ENCODE measurements around the gene TMEM212.

Gene TMEM212

DNA sequence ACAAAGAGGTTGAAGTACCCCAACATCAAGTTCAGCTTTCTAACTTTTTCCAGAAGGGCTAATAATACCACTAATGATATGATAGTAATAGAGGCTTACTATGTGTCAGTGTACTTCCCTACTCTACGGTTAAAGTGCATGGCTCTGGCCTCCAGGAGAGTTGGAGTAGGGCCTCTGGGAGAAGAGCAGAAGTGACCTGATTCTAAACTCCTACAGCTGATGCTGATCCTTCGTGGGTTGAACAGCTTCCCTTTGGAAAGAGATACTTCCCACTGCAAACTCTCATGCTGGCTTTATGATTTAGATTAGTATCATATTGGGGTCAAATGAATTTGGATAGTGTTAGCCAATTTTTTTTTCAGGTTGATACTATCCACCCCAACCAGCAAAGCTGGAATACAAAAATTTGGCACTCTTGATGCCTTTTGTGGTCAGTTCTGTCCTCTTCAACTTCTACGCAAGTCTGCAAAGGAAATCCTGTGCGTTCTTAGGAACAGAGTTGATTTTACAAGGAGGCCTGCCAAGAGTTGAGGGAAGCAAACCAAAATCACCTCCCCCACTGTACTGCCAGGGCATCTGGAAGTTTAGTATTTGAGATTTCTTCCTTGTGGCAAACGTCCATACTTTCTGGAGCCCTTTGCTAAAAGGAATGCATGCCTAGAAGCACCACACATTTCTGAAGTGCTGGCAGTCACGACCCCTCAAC, 17.8 kb downstream of the TMEM212 start:
- Histone ChIP-seq H3K9ac (ENCODE audit: insufficient read length, low read depth) (no peak overlapping the region), H3K9me3 (ENCODE audit: insufficient read depth, low read length) (peaks cover 14% of the 10 kb centered on the region), H3K27me3 (ENCODE audit: insufficient read depth, insufficient read length) (no peaks in the 10 kb centered on the region), H3K4me3 (ENCODE audit: insufficient read length, low read depth) (no peak overlapping the region), H3K4me1 (ENCODE audit: insufficient read depth, insufficient read length) (no peaks in the 10 kb centered on the region), H3K36me3 (ENCODE audit: insufficient read depth, insufficient read length, low read length) (no peaks in the 10 kb centered on the region)
- DNase-seq (ENCODE audit: low read depth, low spot score), result no peak
- TF ChIP-seq ZNF274 (IDR thresholded peaks at IDR 0.05; ENCODE audit: low read depth, low read length) (no peak), SUZ12 (IDR thresholded peaks at IDR 0.05; ENCODE audit: extremely low read depth, insufficient read depth, insufficient read length) (no peak), YY1 (IDR thresholded peaks at IDR 0.05; ENCODE audit: insufficient read depth, insufficient read length) (no peak)

DNA sequence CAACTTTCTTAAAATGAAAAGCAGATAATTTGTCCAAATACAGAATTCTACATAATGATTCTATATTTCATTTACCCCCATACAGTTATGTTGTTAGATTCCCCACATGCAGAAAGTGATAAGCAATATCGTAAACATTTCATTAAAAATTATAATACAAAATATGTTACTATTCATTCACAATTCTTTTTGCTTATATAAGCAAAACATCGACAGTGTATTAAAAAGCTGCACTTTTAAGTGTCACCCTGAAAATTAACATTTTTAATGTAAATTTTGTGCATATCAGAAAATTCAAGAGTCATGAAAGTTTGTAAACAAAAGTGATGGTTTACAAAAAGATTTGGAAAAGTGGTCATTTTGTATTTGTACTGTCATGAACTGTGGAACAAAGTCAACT, 19.2 kb downstream of the TMEM212 start:
- no peak overlapping the region for H3K4me3 ChIP-seq (ENCODE audit: insufficient read length, low read depth)
- no peaks in the 10 kb centered on the region for H3K9me3 ChIP-seq (ENCODE audit: insufficient read depth, low read length)
- DNase-seq (ENCODE audit: low read depth, low spot score), result no peak
- no peaks in the 10 kb centered on the region for H3K4me1 ChIP-seq (ENCODE audit: insufficient read depth, insufficient read length)
- H3K9ac ChIP-seq (ENCODE audit: insufficient read length, low read depth), result no peak overlapping the region
- H3K27me3 ChIP-seq (ENCODE audit: insufficient read depth, insufficient read length), result no peaks in the 10 kb centered on the region
- TF ChIP-seq SUZ12 (IDR thresholded peaks at IDR 0.05; ENCODE audit: extremely low read depth, insufficient read depth, insufficient read length) (no peak), ZNF274 (IDR thresholded peaks at IDR 0.05; ENCODE audit: low read depth, low read length) (no peak), YY1 (IDR thresholded peaks at IDR 0.05; ENCODE audit: insufficient read depth, insufficient read length) (no peak)
- no peaks in the 10 kb centered on the region for H3K36me3 ChIP-seq (ENCODE audit: insufficient read depth, insufficient read length, low read length)

DNA sequence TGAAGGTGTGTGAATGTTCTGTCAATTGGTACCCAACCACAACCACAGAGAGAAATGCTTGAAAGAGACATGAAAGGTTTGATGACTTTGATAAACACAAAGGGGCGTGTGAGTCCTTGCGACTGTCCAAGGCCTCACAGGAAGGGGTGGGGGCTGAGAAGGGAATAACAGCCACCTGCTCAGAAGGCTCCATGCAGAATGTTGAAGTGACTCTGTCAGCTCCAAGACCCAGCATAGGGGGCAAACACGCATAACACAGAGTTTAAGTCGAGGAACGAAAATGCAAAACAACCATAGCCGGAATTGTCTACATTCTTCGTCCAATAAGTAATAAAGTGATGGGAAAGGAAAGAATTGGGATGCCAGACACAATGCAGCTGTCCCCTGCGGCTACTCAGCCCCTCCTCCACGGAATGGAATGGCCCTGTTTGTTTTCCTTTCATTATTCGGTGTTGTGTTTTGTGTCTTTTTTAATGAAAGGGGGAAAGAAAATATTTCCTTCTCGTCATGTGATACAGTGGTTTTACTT, 19.9 kb downstream of the TMEM212 start:
- no peak for TF ChIP-seq YY1 (IDR thresholded peaks at IDR 0.05; ENCODE audit: insufficient read depth, insufficient read length)
- TF ChIP-seq ZNF274 (IDR thresholded peaks at IDR 0.05; ENCODE audit: low read depth, low read length), result no peak
- TF ChIP-seq SUZ12 (IDR thresholded peaks at IDR 0.05; ENCODE audit: extremely low read depth, insufficient read depth, insufficient read length), result no peak
- H3K9ac ChIP-seq (ENCODE audit: insufficient read length, low read depth), result no peak overlapping the region
- DNase-seq (ENCODE audit: low read depth, low spot score), result no peak
- no peaks in the 10 kb centered on the region for H3K4me1 ChIP-seq (ENCODE audit: insufficient read depth, insufficient read length)
- H3K4me3 ChIP-seq (ENCODE audit: insufficient read length, low read depth), result no peak overlapping the region
- no peaks in the 10 kb centered on the region for H3K27me3 ChIP-seq (ENCODE audit: insufficient read depth, insufficient read length)
- no peaks in the 10 kb centered on the region for H3K9me3 ChIP-seq (ENCODE audit: insufficient read depth, low read length)
- H3K36me3 ChIP-seq (ENCODE audit: insufficient read depth, insufficient read length, low read length), result no peaks in the 10 kb centered on the region

DNA sequence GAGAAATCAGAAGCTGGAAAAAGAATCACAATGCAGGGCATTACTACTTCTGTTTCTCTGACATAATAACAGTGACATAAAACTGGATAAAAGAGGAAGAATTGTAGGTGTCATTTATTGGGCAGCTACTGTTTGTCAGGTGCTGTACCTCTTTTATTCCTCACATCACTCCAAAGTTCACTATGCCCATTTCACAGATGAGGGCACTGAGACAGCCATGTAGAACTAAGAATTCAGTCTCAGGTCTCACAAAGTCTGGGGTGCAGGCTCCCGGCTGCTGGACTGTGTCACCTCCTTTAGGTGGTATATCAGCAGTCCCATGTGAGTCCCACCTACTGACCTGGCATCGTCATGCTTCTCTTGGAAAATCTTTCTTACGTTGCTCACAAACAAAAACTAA, 20.8 kb downstream of the TMEM212 start:
- H3K27me3 ChIP-seq (ENCODE audit: insufficient read depth, insufficient read length), result no peaks in the 10 kb centered on the region
- no peak for TF ChIP-seq SUZ12 (IDR thresholded peaks at IDR 0.05; ENCODE audit: extremely low read depth, insufficient read depth, insufficient read length)
- no peak for TF ChIP-seq ZNF274 (IDR thresholded peaks at IDR 0.05; ENCODE audit: low read depth, low read length)
- no peak for TF ChIP-seq YY1 (IDR thresholded peaks at IDR 0.05; ENCODE audit: insufficient read depth, insufficient read length)
- no peak overlapping the region for H3K4me3 ChIP-seq (ENCODE audit: insufficient read length, low read depth)
- no peak overlapping the region for H3K9ac ChIP-seq (ENCODE audit: insufficient read length, low read depth)
- H3K4me1 ChIP-seq (ENCODE audit: insufficient read depth, insufficient read length), result no peaks in the 10 kb centered on the region
- H3K36me3 ChIP-seq (ENCODE audit: insufficient read depth, insufficient read length, low read length), result no peaks in the 10 kb centered on the region
- no peaks in the 10 kb centered on the region for H3K9me3 ChIP-seq (ENCODE audit: insufficient read depth, low read length)
- DNase-seq (ENCODE audit: low read depth, low spot score), result no peak

DNA sequence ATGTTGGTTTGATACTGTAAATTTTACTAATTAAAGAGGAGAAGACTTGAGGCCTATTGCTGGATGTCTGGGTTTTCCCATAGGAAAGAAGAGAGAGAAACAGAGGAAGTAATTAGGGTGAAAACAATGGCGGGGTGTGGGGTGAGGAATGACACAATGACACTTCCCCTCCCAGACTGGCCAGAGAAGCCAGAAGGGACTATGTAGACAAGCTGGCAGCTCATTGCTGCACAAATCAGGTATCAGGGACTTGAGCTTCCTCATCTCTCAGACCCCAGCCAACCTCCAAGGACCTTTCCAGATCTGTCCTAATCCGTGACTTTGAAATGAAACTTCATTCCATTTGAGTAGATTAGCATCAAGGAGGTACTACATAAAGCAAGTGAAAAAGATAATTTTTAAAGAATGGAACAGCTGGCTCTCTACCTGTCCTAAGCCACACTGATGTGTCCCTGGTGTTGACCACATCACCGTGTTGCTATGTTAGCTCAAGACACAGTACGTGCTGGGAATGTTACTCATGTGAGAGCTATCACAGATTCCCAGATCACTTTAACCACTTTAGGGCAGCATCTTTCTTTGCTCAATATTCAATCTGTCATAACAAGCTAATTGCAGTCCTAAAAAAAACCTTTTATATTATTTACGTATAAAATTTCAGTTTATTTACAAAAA, 22.2 kb downstream of the TMEM212 start:
- Histone ChIP-seq H3K27me3 (ENCODE audit: insufficient read depth, insufficient read length) (no peaks in the 10 kb centered on the region), H3K9ac (ENCODE audit: insufficient read length, low read depth) (no peak overlapping the region), H3K4me1 (ENCODE audit: insufficient read depth, insufficient read length) (no peaks in the 10 kb centered on the region), H3K36me3 (ENCODE audit: insufficient read depth, insufficient read length, low read length) (no peaks in the 10 kb centered on the region), H3K9me3 (ENCODE audit: insufficient read depth, low read length) (no peaks in the 10 kb centered on the region), H3K4me3 (ENCODE audit: insufficient read length, low read depth) (no peak overlapping the region)
- TF ChIP-seq YY1 (IDR thresholded peaks at IDR 0.05; ENCODE audit: insufficient read depth, insufficient read length), result no peak
- no peak for TF ChIP-seq SUZ12 (IDR thresholded peaks at IDR 0.05; ENCODE audit: extremely low read depth, insufficient read depth, insufficient read length)
- no peak for TF ChIP-seq ZNF274 (IDR thresholded peaks at IDR 0.05; ENCODE audit: low read depth, low read length)
- no peak for DNase-seq (ENCODE audit: low read depth, low spot score)

DNA sequence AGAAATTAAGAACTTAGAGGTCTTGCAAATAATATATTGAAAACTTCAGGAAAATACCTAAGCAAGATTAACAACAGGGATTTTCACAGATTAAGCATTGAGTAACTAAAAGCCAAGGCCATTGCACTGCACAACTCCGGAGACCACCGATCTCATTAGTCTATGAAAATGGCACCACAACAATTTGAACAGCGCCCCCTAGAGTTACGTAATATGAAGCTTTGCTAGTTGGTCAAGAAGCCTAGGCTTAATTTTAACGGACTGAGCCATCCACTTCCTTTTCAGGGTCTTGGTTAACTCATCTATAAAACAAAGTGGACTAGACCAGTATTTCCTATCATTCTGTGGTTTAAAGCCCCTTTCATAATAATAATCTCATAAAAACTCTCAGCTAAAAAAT, 24.8 kb downstream of the TMEM212 start:
- no peaks in the 10 kb centered on the region for H3K9me3 ChIP-seq (ENCODE audit: insufficient read depth, low read length)
- H3K4me1 ChIP-seq (ENCODE audit: insufficient read depth, insufficient read length), result no peaks in the 10 kb centered on the region
- no peak overlapping the region for H3K4me3 ChIP-seq (ENCODE audit: insufficient read length, low read depth)
- H3K36me3 ChIP-seq (ENCODE audit: insufficient read depth, insufficient read length, low read length), result no peaks in the 10 kb centered on the region
- H3K9ac ChIP-seq (ENCODE audit: insufficient read length, low read depth), result no peak overlapping the region
- peak; percentile 56 for DNase-seq (ENCODE audit: low read depth, low spot score)
- H3K27me3 ChIP-seq (ENCODE audit: insufficient read depth, insufficient read length), result no peaks in the 10 kb centered on the region
- TF ChIP-seq SUZ12 (IDR thresholded peaks at IDR 0.05; ENCODE audit: extremely low read depth, insufficient read depth, insufficient read length) (no peak), ZNF274 (IDR thresholded peaks at IDR 0.05; ENCODE audit: low read depth, low read length) (no peak), YY1 (IDR thresholded peaks at IDR 0.05; ENCODE audit: insufficient read depth, insufficient read length) (no peak)
